Measurements from ENCODE around the gene CENPN.

GRCh38 chr16:81012974-81013373, 6.0 kb downstream of the CENPN start:
- TF ChIP-seq EP300 (IDR thresholded peaks at IDR 0.05): no peak
- TF ChIP-seq, protein P1, sequence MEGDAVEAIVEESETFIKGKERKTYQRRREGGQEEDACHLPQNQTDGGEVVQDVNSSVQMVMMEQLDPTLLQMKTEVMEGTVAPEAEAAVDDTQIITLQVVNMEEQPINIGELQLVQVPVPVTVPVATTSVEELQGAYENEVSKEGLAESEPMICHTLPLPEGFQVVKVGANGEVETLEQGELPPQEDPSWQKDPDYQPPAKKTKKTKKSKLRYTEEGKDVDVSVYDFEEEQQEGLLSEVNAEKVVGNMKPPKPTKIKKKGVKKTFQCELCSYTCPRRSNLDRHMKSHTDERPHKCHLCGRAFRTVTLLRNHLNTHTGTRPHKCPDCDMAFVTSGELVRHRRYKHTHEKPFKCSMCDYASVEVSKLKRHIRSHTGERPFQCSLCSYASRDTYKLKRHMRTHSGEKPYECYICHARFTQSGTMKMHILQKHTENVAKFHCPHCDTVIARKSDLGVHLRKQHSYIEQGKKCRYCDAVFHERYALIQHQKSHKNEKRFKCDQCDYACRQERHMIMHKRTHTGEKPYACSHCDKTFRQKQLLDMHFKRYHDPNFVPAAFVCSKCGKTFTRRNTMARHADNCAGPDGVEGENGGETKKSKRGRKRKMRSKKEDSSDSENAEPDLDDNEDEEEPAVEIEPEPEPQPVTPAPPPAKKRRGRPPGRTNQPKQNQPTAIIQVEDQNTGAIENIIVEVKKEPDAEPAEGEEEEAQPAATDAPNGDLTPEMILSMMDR (IDR thresholded peaks at IDR 0.05): no peak

Data from tibial nerve (tissue), 4 donors.